ENCODE measurements around the gene ZNF536. TPM values are rescaled to one million over a fixed set of nuclear protein-coding genes. Genes with fewer than 3 reads are reported as not detected.
A peak's percentile ranks its signal among the peaks of the same experiment; 100 is the strongest.

Gene ZNF536
- total RNA-seq, 4 donors from 2014 or later: 1.3 to 12.4 (median 1.8) TPM

- Histone ChIP-seq H3K4me3 (no peak overlapping the region), H3K27me3 (no peaks in the 10 kb centered on the region), H3K4me1 (no peaks in the 10 kb centered on the region), H3K36me3 (no peaks in the 10 kb centered on the region), H3K27ac (no peak overlapping the region), H3K9me3 (no peaks in the 10 kb centered on the region)
- TF ChIP-seq POLR2A (IDR thresholded peaks at IDR 0.05): no peak
- no peak for TF ChIP-seq CTCF (IDR thresholded peaks at IDR 0.05)
- no peak for DNase-seq
These were observed 167.8 kb downstream of the ZNF536 start for GRCh38 chr19:30539981-30540380.

- DNase-seq: peak in 1 of 3 donors; percentile 26
- Histone ChIP-seq H3K27ac (no peak overlapping the region), H3K9me3 (no peaks in the 10 kb centered on the region)
These were observed 168.6 kb downstream of the ZNF536 start for GRCh38 chr19:30540761-30541160.

GRCh38 chr19:30541575-30541974, 169.4 kb downstream of the ZNF536 start:
- TF ChIP-seq CTCF (IDR thresholded peaks at IDR 0.05) (no peak), POLR2A (IDR thresholded peaks at IDR 0.05) (no peak)
- DNase-seq: no peak
- no peak overlapping the region for H3K27ac ChIP-seq
- H3K4me3 ChIP-seq: no peak overlapping the region
- H3K4me1 ChIP-seq: no peaks in the 10 kb centered on the region
- H3K36me3 ChIP-seq: no peaks in the 10 kb centered on the region
- no peaks in the 10 kb centered on the region for H3K27me3 ChIP-seq
- no peaks in the 10 kb centered on the region for H3K9me3 ChIP-seq

More at GRCh38 chr19:30540761-30541160, 168.6 kb downstream of the ZNF536 start:
- Histone ChIP-seq H3K27me3 (no peaks in the 10 kb centered on the region), H3K36me3 (no peaks in the 10 kb centered on the region), H3K4me1 (no peaks in the 10 kb centered on the region), H3K4me3 (no peak overlapping the region)
- no peak for TF ChIP-seq POLR2A (IDR thresholded peaks at IDR 0.05)
- TF ChIP-seq CTCF (IDR thresholded peaks at IDR 0.05): no peak

GRCh38 chr19:30543243-30543945, 171.2 kb downstream of the ZNF536 start:
- no peaks in the 10 kb centered on the region for H3K27me3 ChIP-seq
- H3K27ac ChIP-seq: no peak overlapping the region
- no peaks in the 10 kb centered on the region for H3K36me3 ChIP-seq
- TF ChIP-seq POLR2A (IDR thresholded peaks at IDR 0.05) (no peak), CTCF (IDR thresholded peaks at IDR 0.05) (no peak)
- DNase-seq: peak in 1 of 3 donors; percentile 25
- H3K4me3 ChIP-seq: no peak overlapping the region
- H3K4me1 ChIP-seq: no peaks in the 10 kb centered on the region
- no peaks in the 10 kb centered on the region for H3K9me3 ChIP-seq

- H3K4me1 ChIP-seq: peaks cover 0 to under 1% (median 0%) of the 10 kb centered on the region in 4 donors
- no peak overlapping the region for H3K27ac ChIP-seq
- no peaks in the 10 kb centered on the region for H3K9me3 ChIP-seq
- H3K4me3 ChIP-seq: no peak overlapping the region
- DNase-seq: no peak
- TF ChIP-seq POLR2A (IDR thresholded peaks at IDR 0.05) (no peak), CTCF (IDR thresholded peaks at IDR 0.05) (no peak)
- no peaks in the 10 kb centered on the region for H3K27me3 ChIP-seq
- H3K36me3 ChIP-seq: no peaks in the 10 kb centered on the region
These were observed 173.6 kb downstream of the ZNF536 start for GRCh38 chr19:30545752-30546151.

Data from Peyer's patch (tissue), 4 donors.